ENCODE results near the gene CHRNB1.

The CHRNB1 gene

GRCh38 chr17:7475764-7476422 is 31.0 kb downstream of the CHRNB1 start:
- no peak overlapping the region for H3K27ac ChIP-seq
- TF ChIP-seq CTCF (conservative IDR thresholded peaks at IDR 0.05) (no peak), ZFX (IDR thresholded peaks at IDR 0.05) (no peak)

GRCh38 chr17:7476494-7476893 is 31.6 kb downstream of the CHRNB1 start:
- no peak for TF ChIP-seq ZFX (IDR thresholded peaks at IDR 0.05)
- TF ChIP-seq CTCF (conservative IDR thresholded peaks at IDR 0.05): no peak

GRCh38 chr17:7476951-7477350 is 32.1 kb downstream of the CHRNB1 start:
- TF ChIP-seq ZFX (IDR thresholded peaks at IDR 0.05) (no peak), CTCF (conservative IDR thresholded peaks at IDR 0.05) (no peak)
- H3K27ac ChIP-seq: no peak overlapping the region

More at GRCh38 chr17:7476494-7476893, 31.6 kb downstream of the CHRNB1 start:
- H3K27ac ChIP-seq: no peak overlapping the region

- no peak overlapping the region for H3K27ac ChIP-seq
- TF ChIP-seq CTCF (conservative IDR thresholded peaks at IDR 0.05) (no peak), ZFX (IDR thresholded peaks at IDR 0.05) (no peak)
Measured at GRCh38 chr17:7477392-7478275, 32.8 kb downstream of the CHRNB1 start.

- H3K27ac ChIP-seq: peak overlapping the region; percentile 80
- TF ChIP-seq ZFX (IDR thresholded peaks at IDR 0.05) (no peak), CTCF (conservative IDR thresholded peaks at IDR 0.05) (no peak)
Measured at GRCh38 chr17:7478276-7479212, 33.7 kb downstream of the CHRNB1 start.

- TF ChIP-seq CTCF (conservative IDR thresholded peaks at IDR 0.05): no peak
- peak; percentile 27; the same call in 1 of the 2 replicates for TF ChIP-seq ZFX (IDR thresholded peaks at IDR 0.05)
- H3K27ac ChIP-seq: peak within 1 kb of the TSS; percentile 80
Measured at GRCh38 chr17:7479213-7480088, 34.6 kb downstream of the CHRNB1 start, which contains the start of gene ZBTB4. ZBTB4 (minus strand) TSS chr17:7479631; CDS start chr17:7466801, 12,830 bp downstream.

Measured in C4-2B (cell line).